CD14-positive monocyte (primary cell): Measurements from ENCODE around the gene CMTM6. TPM values are rescaled to one million over a fixed set of nuclear protein-coding genes. Genes with fewer than 3 reads are reported as not detected.

Experiments
- DNase-seq, 3 donors: peaks; one replicate each; pipeline ENCODE4 v3.0.0-alpha.2; 2011 to 2022
- H2AFZ ChIP-seq: 2 replicates; pipeline ENCODE4 v1.6.0; 2012; ENCODE audit warnings: mild to moderate bottlenecking, low read depth, low read length, inconsistent platforms; ENCODE audit not compliant: insufficient read depth, poor library complexity, severe bottlenecking
- H3K27ac ChIP-seq, 2 donors: 1 replicate in 1 of 2; 2 replicates in 1 of 2; pipeline ENCODE4 v1.5.1; 2012 to 2013; ENCODE audit warnings: low read length in 2 of 2, control low read depth in 1 of 2, inconsistent platforms in 1 of 2, low read depth in 1 of 2, mild to moderate bottlenecking in 1 of 2
- H3K27me3 ChIP-seq, 2 donors: one replicate each; pipeline versions ENCODE4 v1.6.0 to v1.6.1; 2011 to 2013; ENCODE audit warnings: low read length in 2 of 2; ENCODE audit not compliant: control insufficient read depth in 2 of 2, insufficient read depth in 2 of 2
- H3K36me3 ChIP-seq, 2 donors: replicated peaks in 1 of 2; 1 replicate in 1 of 2; 2 replicates in 1 of 2; pipeline versions ENCODE4 v1.5.1 to v1.6.1; 2012 to 2013; ENCODE audit warnings: low read length in 2 of 2, control low read depth in 1 of 2, inconsistent platforms in 1 of 2, mild to moderate bottlenecking in 1 of 2; ENCODE audit not compliant: insufficient read depth in 2 of 2, control insufficient read depth in 1 of 2
- H3K4me1 ChIP-seq, 2 donors: 1 replicate in 1 of 2; 2 replicates in 1 of 2; pipeline versions ENCODE4 v1.5.1 to v1.6.1; 2012 to 2013; ENCODE audit warnings: low read length in 2 of 2, control low read depth in 1 of 2, inconsistent platforms in 1 of 2, mild to moderate bottlenecking in 1 of 2, moderate library complexity in 1 of 2; ENCODE audit not compliant: insufficient read depth in 2 of 2, control insufficient read depth in 1 of 2
- H3K4me2 ChIP-seq: replicated peaks from 2 replicates; pipeline ENCODE3; 2012; ENCODE audit warnings: low read length, moderate library complexity, mild to moderate bottlenecking; ENCODE audit not compliant: poor library complexity, severe bottlenecking; ENCODE audit errors: extremely low read depth
- H3K4me3 ChIP-seq, 3 experiments: fragments of 200-600 bp in 1 of 3; sonication (generic) in 1 of 3; replicated peaks in 1 of 3; 1 replicate in 2 of 3; 2 replicates in 1 of 3; pipeline ENCODE4 v1.5.1; 2011 to 2013; ENCODE audit warnings: low read length in 3 of 3, mild to moderate bottlenecking in 3 of 3, control low read depth in 2 of 3, low read depth in 2 of 3, inconsistent platforms in 1 of 3, moderate library complexity in 1 of 3
- H3K79me2 ChIP-seq: 2 replicates; pipeline ENCODE4 v1.6.0; 2012; ENCODE audit warnings: mild to moderate bottlenecking, control low read depth, inconsistent platforms, low read length, moderate library complexity; ENCODE audit not compliant: insufficient read depth
- H3K9ac ChIP-seq: 2 replicates; pipeline ENCODE4 v1.6.0; 2017; ENCODE audit warnings: low read length, mild to moderate bottlenecking; ENCODE audit not compliant: insufficient read depth, poor library complexity, severe bottlenecking
- H3K9me3 ChIP-seq, 2 donors: replicated peaks in 1 of 2; 1 replicate in 1 of 2; 2 replicates in 1 of 2; pipeline versions ENCODE4 v1.5.1 to v1.6.1; 2012 to 2013; ENCODE audit warnings: low read length in 2 of 2, control low read depth in 1 of 2; ENCODE audit not compliant: control insufficient read depth in 1 of 2, insufficient read depth in 1 of 2
- H4K20me1 ChIP-seq: 2 replicates; pipeline ENCODE4 v1.6.0; 2012; ENCODE audit warnings: mild to moderate bottlenecking, low read length, control low read depth, moderate library complexity; ENCODE audit not compliant: insufficient read depth
- H3K27ac Mint-ChIP-seq, 7 donors: one replicate each; pipeline ENCODE4 v1.8.0; 2020; ENCODE audit warnings: mild to moderate bottlenecking in 7 of 7, mixed read lengths in 7 of 7, moderate library complexity in 6 of 7, inconsistent platforms in 2 of 7
- H3K27me3 Mint-ChIP-seq, 3 donors: one replicate each; pipeline ENCODE4 v1.8.0; 2021 to 2022; ENCODE audit warnings: low read depth in 3 of 3, mild to moderate bottlenecking in 3 of 3, mixed read lengths in 3 of 3, moderate library complexity in 3 of 3, inconsistent platforms in 1 of 3
- H3K36me3 Mint-ChIP-seq, 2 donors: one replicate each; pipeline ENCODE4 v1.8.0; 2020; ENCODE audit warnings: mixed read lengths in 2 of 2, inconsistent platforms in 1 of 2, mild to moderate bottlenecking in 1 of 2
- H3K4me1 Mint-ChIP-seq: one replicate; pipeline ENCODE4 v1.8.0; 2020; ENCODE audit warnings: mild to moderate bottlenecking, mixed read lengths
- H3K4me3 Mint-ChIP-seq, 2 donors: one replicate each; pipeline ENCODE4 v1.8.0; 2020; ENCODE audit warnings: mild to moderate bottlenecking in 2 of 2, mixed read lengths in 2 of 2, moderate library complexity in 1 of 2
- H3K9me3 Mint-ChIP-seq, 7 donors: one replicate each; pipeline ENCODE4 v1.8.0; 2020 to 2022; ENCODE audit warnings: mixed read lengths in 7 of 7, mild to moderate bottlenecking in 6 of 7, moderate library complexity in 6 of 7, inconsistent platforms in 2 of 7
- CTCF ChIP-seq: fragments of 200-600 bp; IDR thresholded peaks from one replicate; pipeline ENCODE4 v1.8.0; 2022; ENCODE audit warnings: antibody characterized with exemption, mild to moderate bottlenecking
- WGBS: methylation state at CpG from one replicate; pipeline ENCODE4 v1.1.5; 2013; ENCODE audit warnings: missing lambda C conversion rate; ENCODE audit not compliant: insufficient coverage; 5-methylcytosine and 5-hydroxymethylcytosine counted together
- intact Hi-C, 2 donors: fragments of 100-400 bp; cut with micrococcal nuclease; formaldehyde crosslinking; loops; one replicate each; pipeline versions ENCODE4 v1.15.0 to v1.15.1; 2023
- polyA plus RNA-seq, 3 donors: library from polyadenylated mRNA; depleted of rRNA in 1 of 3; unstranded in 2 of 3; stranded (reverse) in 1 of 3; fragments of 300-500 nt in 2 of 3; fragments of >200 nt in 1 of 3; fragmentation: Illumina TruSeq in 2 of 3; gene quantifications; 1 replicate in 2 of 3; 2 replicates in 1 of 3; pipeline ENCODE4 v1.2.3, GENCODE V29; 2012 to 2021

CMTM6 gene
- polyA plus RNA-seq, 3 donors, result 40.0 to 210 (median 190) TPM

- Mint-ChIP-seq H3K4me1 (peaks cover 26% of the 10 kb centered on the region), H3K9me3 (no peaks in the 10 kb centered on the region), H3K27ac (peak overlapping the region; percentile 85 to 98 (median 96)), H3K27me3 (no peaks in the 10 kb centered on the region), H3K36me3 (peaks cover 43 to 46% of the 10 kb centered on the region in 2 donors), H3K4me3 (peak overlapping the region; percentile 77 to 85)
- H3K9ac ChIP-seq, result peak overlapping the region; percentile 71
- H3K4me3 ChIP-seq, result peak overlapping the region in 1 of 3 experiments; percentile 62
- H3K79me2 ChIP-seq, result peaks cover 7% of the 10 kb centered on the region
- H3K36me3 ChIP-seq, result peaks cover 26 to 47% of the 10 kb centered on the region in 2 donors
- peaks cover 48% of the 10 kb centered on the region for H4K20me1 ChIP-seq
- peak overlapping the region; percentile 74 for H2AFZ ChIP-seq
- peak overlapping the region; percentile 77 to 91 for H3K27ac ChIP-seq
- intact Hi-C loops, result no loop called here
- H3K27me3 ChIP-seq, result no peaks in the 10 kb centered on the region
- peaks cover 23 to 26% of the 10 kb centered on the region in 2 donors for H3K4me1 ChIP-seq
- TF ChIP-seq CTCF, result no peak
- DNase-seq, result peak in 2 of 3 donors; percentile 40 to 60
- no peaks in the 10 kb centered on the region for H3K9me3 ChIP-seq
- 0% methylated on average over 3 of the region's 9 CpGs for WGBS
- peak overlapping the region; percentile 64 for H3K4me2 ChIP-seq
Measured at GRCh38 chr3:32457971-32458471, 44.6 kb downstream of the CMTM6 start.

DNA sequence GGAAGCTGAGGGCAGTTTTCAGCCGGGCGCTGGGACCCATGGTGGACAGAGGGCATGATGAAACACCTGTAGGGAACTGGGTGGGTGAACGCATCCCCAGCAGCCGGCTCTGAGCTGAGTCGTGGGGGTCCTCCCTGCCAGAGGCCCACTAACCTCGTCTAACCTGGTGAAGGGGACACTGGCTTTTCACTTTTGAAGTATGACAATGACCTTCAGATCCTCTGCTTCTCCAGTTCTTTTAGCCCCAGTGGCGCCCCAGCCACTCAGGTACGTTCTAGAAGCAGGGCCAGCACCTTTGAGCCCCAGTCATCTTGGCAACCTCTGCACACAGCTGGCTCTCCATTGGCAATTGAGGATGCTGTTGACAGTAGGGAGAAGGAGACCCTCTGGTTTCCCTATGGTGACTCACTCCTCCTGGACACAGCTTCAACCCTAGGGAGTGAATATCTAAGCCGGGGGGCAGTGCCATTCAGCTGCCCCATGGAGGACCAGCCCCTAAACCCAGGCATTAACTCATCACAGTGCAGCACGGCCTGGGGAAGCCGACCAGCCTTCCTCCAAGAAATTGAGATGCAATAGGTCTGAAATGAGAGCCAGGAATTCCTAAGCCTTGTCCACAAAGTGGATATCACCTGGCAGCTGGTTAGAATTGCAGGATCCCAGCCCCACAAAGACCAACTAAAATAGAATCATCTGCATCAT, 46.1 kb downstream of the CMTM6 start:
- Mint-ChIP-seq H3K27ac (peak overlapping the region in 5 of 7 donors; percentile 31 to 73 (median 53)), H3K4me1 (peaks cover 26% of the 10 kb centered on the region), H3K4me3 (no peak overlapping the region), H3K36me3 (peaks cover 52 to 58% of the 10 kb centered on the region in 2 donors), H3K9me3 (no peaks in the 10 kb centered on the region), H3K27me3 (no peaks in the 10 kb centered on the region)
- Histone ChIP-seq H2AFZ (no peak overlapping the region), H3K27ac (peak overlapping the region in 1 of 2 donors; percentile 29), H3K4me1 (peaks cover 23 to 26% of the 10 kb centered on the region in 2 donors), H3K79me2 (peaks cover 7% of the 10 kb centered on the region), H3K36me3 (peaks cover 38 to 58% of the 10 kb centered on the region in 2 donors), H3K4me3 (no peak overlapping the region), H3K4me2 (no peak overlapping the region), H4K20me1 (peaks cover 61% of the 10 kb centered on the region), H3K9me3 (no peaks in the 10 kb centered on the region), H3K27me3 (no peaks in the 10 kb centered on the region), H3K9ac (no peak overlapping the region)
- intact Hi-C loops, result no loop called here
- WGBS, result 86% methylated on average over 9 of the region's 11 CpGs
- no peak for DNase-seq
- TF ChIP-seq CTCF, result no peak
